Chondrocyte (in vitro differentiated cells): ENCODE measurements around the gene MN1. TPM values are rescaled to one million over a fixed set of nuclear protein-coding genes. Genes with fewer than 3 reads are reported as not detected.

Experiments
- DNase-seq: peaks from one replicate; pipeline ENCODE4 v3.0.0; 2021; ENCODE audit warnings: mixed read lengths, low spot score
- H3K27ac Mint-ChIP-seq: one replicate; pipeline ENCODE4 v1.8.0; 2021; ENCODE audit warnings: mild to moderate bottlenecking, moderate library complexity, mixed read lengths; ENCODE audit not compliant: unreplicated experiment
- H3K27me3 Mint-ChIP-seq: 2 replicates; pipeline ENCODE4 v1.8.0; 2021; ENCODE audit warnings: low read depth, mixed read lengths
- H3K36me3 Mint-ChIP-seq: 2 replicates; pipeline ENCODE4 v1.8.0; 2021; ENCODE audit warnings: low read depth, mixed read lengths
- H3K4me1 Mint-ChIP-seq: 2 replicates; pipeline ENCODE4 v1.8.0; 2021; ENCODE audit warnings: low read depth, mild to moderate bottlenecking, mixed read lengths
- H3K4me3 Mint-ChIP-seq: one replicate; pipeline ENCODE4 v1.8.0; 2021; ENCODE audit warnings: mild to moderate bottlenecking, moderate library complexity, mixed read lengths; ENCODE audit not compliant: unreplicated experiment
- H3K9me3 Mint-ChIP-seq: 2 replicates; pipeline ENCODE4 v1.8.0; 2021; ENCODE audit warnings: low read depth, mixed read lengths
- total RNA-seq: library from RNA; stranded (reverse); gene quantifications from 3 replicates; pipeline ENCODE4 v1.2.1, GENCODE V29; 2021
- TF ChIP-seq, protein P1 (sequence below): fragments of 200-600 bp; sonication (generic); IDR thresholded peaks from 2 replicates; pipeline ENCODE4 v1.5.0; 2021; ENCODE audit warnings: antibody characterized with exemption, mild to moderate bottlenecking, moderate library complexity

Gene MN1
- total RNA-seq, 1 donor from 2014 or later: 119 TPM

DNA sequence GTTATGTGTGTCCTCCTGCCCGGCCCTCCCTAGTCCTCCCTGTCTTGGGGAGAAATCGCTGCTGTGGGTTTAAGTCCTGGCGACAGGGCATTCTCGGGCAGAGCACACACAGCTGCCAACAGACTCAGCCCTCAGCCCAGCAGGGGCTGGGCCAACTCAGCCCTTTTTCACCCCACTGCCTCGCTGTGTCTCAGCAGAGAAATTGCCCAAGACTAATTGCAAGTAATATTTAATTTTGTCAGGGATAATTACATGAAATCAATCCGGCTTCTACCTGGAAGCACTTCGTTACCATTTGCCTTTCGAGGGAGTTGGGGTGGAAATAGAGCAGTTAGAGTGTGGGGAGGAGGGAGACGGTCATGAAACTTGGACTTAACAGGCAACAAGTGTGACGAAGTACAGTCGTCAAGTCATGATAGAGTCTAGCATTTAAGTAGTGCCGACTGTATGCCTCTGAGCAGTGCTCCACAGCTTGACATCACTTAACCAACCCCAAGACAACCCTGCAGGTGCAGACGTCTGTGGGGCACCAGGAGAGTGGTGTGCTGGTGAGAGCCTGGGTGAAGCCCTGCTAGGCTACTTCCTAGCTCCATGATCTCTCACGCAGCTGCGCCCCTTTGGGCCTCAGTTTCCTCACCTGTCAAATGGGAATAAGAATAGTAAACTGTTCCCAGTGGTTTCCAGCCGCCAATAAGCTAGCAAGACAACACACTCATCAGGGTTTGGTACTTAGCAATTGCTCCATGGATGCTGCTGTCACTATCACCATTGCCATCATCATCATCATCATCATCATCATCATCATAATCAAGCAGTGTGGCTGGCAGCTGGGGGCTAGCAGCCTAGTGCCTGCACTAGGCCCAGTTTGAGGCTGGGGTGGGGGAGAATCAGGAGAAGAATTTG is 29.2 kb downstream of the MN1 start:
- no peak overlapping the region for H3K4me3 Mint-ChIP-seq
- no peaks in the 10 kb centered on the region for H3K9me3 Mint-ChIP-seq

DNA sequence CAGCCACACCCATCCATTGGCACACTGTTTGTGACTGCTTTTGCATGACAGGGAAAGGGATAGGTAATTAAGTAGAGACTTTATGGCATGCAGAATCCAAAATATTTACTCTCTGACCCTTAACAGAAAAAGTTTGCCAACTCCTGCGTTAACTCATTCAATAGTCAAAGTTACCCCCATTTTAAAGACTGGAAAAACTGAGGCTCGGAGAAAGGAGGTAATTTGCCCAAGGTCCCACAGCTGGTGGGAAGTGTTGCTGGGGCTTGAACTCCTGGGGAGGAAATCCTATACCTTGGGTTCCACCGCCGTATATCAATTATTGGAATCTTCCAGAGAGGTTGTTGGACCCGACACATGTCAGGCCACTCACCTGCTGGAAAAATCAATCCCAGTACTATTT is 29.9 kb downstream of the MN1 start:
- Mint-ChIP-seq H3K36me3 (peaks cover 14% of the 10 kb centered on the region), H3K27me3 (no peaks in the 10 kb centered on the region), H3K9me3 (no peaks in the 10 kb centered on the region), H3K4me1 (peaks cover 64% of the 10 kb centered on the region), H3K4me3 (no peak overlapping the region), H3K27ac (no peak overlapping the region)
- TF ChIP-seq, protein P1, sequence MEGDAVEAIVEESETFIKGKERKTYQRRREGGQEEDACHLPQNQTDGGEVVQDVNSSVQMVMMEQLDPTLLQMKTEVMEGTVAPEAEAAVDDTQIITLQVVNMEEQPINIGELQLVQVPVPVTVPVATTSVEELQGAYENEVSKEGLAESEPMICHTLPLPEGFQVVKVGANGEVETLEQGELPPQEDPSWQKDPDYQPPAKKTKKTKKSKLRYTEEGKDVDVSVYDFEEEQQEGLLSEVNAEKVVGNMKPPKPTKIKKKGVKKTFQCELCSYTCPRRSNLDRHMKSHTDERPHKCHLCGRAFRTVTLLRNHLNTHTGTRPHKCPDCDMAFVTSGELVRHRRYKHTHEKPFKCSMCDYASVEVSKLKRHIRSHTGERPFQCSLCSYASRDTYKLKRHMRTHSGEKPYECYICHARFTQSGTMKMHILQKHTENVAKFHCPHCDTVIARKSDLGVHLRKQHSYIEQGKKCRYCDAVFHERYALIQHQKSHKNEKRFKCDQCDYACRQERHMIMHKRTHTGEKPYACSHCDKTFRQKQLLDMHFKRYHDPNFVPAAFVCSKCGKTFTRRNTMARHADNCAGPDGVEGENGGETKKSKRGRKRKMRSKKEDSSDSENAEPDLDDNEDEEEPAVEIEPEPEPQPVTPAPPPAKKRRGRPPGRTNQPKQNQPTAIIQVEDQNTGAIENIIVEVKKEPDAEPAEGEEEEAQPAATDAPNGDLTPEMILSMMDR: no peak
- no peak for DNase-seq

More for the DNA sequence above, 29.2 kb downstream of the MN1 start:
- Mint-ChIP-seq H3K27ac (peak overlapping the region; percentile 68), H3K27me3 (no peaks in the 10 kb centered on the region), H3K36me3 (peaks cover 15% of the 10 kb centered on the region), H3K4me1 (peaks cover 66% of the 10 kb centered on the region)
- TF ChIP-seq, protein P1: no peak
- DNase-seq: no peak

DNA sequence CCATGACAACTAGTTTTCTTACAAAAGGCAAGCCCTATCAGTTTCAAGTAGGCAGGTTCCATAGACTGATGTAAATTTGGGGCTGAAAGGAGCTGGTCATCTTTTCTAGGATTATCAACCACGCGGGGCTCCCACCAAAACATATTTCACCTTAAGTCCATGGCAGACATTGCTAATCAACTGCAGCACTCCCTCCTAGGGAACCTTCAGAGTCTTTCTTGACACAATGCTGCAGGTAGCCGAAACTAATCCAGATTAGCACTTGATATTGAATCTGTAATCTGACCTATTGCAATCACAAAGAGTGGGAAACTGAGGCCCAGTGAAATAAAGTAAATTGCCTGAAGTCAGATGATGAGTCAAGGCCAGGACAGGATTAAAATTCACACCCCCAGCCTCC is 32.5 kb downstream of the MN1 start:
- no peak overlapping the region for H3K4me3 Mint-ChIP-seq
- H3K9me3 Mint-ChIP-seq: no peaks in the 10 kb centered on the region
- peaks cover 24% of the 10 kb centered on the region for H3K36me3 Mint-ChIP-seq
- no peaks in the 10 kb centered on the region for H3K27me3 Mint-ChIP-seq
- peaks cover 53% of the 10 kb centered on the region for H3K4me1 Mint-ChIP-seq
- peak overlapping the region; percentile 41 for H3K27ac Mint-ChIP-seq
- TF ChIP-seq, protein P1: no peak
- no peak for DNase-seq

- Mint-ChIP-seq H3K9me3 (no peaks in the 10 kb centered on the region), H3K36me3 (peaks cover 29% of the 10 kb centered on the region), H3K4me1 (peaks cover 53% of the 10 kb centered on the region), H3K4me3 (no peak overlapping the region), H3K27ac (peak overlapping the region; percentile 86), H3K27me3 (no peaks in the 10 kb centered on the region)
- TF ChIP-seq, protein P1: no peak
- DNase-seq: no peak
These were observed 33.4 kb downstream of the MN1 start for GRCh38 chr22:27768027-27768653.

GRCh38 chr22:27766679-27767078 is 34.9 kb downstream of the MN1 start:
- H3K9me3 Mint-ChIP-seq: no peaks in the 10 kb centered on the region
- H3K4me3 Mint-ChIP-seq: no peak overlapping the region
- peak overlapping the region; percentile 86 for H3K27ac Mint-ChIP-seq
- H3K4me1 Mint-ChIP-seq: peaks cover 45% of the 10 kb centered on the region
- TF ChIP-seq, protein P1: no peak
- no peak for DNase-seq
- no peaks in the 10 kb centered on the region for H3K27me3 Mint-ChIP-seq
- H3K36me3 Mint-ChIP-seq: peaks cover 30% of the 10 kb centered on the region
